Hepatocyte (in vitro differentiated cells): ENCODE results near the gene PRPF6.

Source experiments
- EZH2 ChIP-seq: fragments of 200-600 bp; sonication (generic); IDR thresholded peaks from 2 replicates; pipeline ENCODE4 v1.6.1; 2016; ENCODE audit warnings: antibody characterized with exemption, mild to moderate bottlenecking, borderline replicate concordance
- EZH2phosphoT487 ChIP-seq: fragments of 200-600 bp; sonication (generic); IDR thresholded peaks from one replicate; pipeline ENCODE4 v1.6.1; 2018; ENCODE audit warnings: antibody characterized with exemption, mild to moderate bottlenecking, low read depth, moderate library complexity; ENCODE audit not compliant: unreplicated experiment, severe bottlenecking
- TF ChIP-seq, protein P1 (sequence below): fragments of 200-600 bp; sonication (generic); IDR thresholded peaks from 2 replicates; pipeline ENCODE4 v1.5.1; 2016; ENCODE audit warnings: antibody characterized with exemption, mild to moderate bottlenecking; ENCODE audit not compliant: poor library complexity

DNA sequence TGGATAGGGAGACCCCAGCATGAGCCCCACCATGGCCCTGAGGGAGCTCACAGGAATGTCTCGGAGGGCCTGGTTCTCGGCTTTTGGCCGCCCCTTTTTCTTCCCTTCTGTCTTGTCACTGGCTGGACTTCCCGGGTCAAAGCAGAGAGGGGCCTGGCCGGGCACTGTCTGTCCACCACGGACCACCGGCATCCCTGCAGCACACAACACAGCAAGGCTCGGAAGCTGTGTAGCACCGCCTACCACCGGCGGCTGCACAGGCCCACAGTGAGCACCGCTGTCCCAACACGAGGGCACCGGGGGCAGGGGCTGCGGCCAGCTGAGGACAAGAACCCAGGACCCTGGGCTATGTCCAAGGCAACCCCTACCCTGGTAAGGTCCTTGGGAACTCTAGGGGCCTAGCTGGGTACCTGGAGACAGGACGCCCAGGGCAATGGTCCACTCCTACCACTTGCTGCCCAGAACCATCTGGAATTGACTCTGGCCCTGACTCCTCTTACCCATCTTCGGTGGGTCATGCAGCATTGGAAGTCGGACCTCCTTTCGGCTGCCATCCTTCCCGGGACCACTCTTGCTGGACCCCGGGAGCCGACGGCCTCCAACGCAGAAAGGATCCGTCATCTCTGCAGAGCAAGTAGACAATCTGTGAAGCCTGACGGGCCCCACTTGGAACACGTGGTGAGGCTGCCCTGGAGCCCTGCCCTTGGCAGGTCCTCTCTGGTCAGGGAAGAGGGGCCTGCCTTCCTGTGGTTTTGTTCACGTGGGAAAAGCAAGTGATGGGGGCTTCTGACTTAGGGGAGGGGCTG lies 13.4 kb upstream of the PRPF6 start:
- TF ChIP-seq, protein P1, sequence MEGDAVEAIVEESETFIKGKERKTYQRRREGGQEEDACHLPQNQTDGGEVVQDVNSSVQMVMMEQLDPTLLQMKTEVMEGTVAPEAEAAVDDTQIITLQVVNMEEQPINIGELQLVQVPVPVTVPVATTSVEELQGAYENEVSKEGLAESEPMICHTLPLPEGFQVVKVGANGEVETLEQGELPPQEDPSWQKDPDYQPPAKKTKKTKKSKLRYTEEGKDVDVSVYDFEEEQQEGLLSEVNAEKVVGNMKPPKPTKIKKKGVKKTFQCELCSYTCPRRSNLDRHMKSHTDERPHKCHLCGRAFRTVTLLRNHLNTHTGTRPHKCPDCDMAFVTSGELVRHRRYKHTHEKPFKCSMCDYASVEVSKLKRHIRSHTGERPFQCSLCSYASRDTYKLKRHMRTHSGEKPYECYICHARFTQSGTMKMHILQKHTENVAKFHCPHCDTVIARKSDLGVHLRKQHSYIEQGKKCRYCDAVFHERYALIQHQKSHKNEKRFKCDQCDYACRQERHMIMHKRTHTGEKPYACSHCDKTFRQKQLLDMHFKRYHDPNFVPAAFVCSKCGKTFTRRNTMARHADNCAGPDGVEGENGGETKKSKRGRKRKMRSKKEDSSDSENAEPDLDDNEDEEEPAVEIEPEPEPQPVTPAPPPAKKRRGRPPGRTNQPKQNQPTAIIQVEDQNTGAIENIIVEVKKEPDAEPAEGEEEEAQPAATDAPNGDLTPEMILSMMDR, result no peak
- TF ChIP-seq EZH2phosphoT487 (no peak), EZH2 (no peak)
